Gastroesophageal sphincter (tissue), 4 donors: ENCODE measurements around the gene GALNT9. TPM values are rescaled to one million over a fixed set of nuclear protein-coding genes. Genes with fewer than 3 reads are reported as not detected.
"Not testable (repeated sequence)": the region's sequence is repeated elsewhere in the genome, so short reads cannot be mapped to it uniquely, and the experiment has no call there.

ENCODE experiments used
- ATAC-seq: fragments of 150-250 bp; one replicate; pipeline ENCODE4 v1.9.1; 2016; ENCODE audit warnings: mild to moderate bottlenecking, moderate library complexity
- H3K27ac ChIP-seq, 4 donors: fragments of 200-600 bp; sonication (generic) in 3 of 4; 1 replicate in 3 of 4; 2 replicates in 1 of 4; pipeline ENCODE4 v1.5.1; 2016 to 2019
- H3K27me3 ChIP-seq: fragments of 200-600 bp; sonication (generic); one replicate; pipeline ENCODE4 v1.5.1; 2019
- H3K36me3 ChIP-seq, 2 donors: fragments of 200-600 bp; sonication (generic); one replicate each; pipeline ENCODE4 v1.5.1; 2019; ENCODE audit warnings: control low read depth in 1 of 2
- H3K4me1 ChIP-seq, 3 donors: fragments of 200-600 bp; sonication (generic); 1 replicate in 2 of 3; 2 replicates in 1 of 3; pipeline ENCODE4 v1.5.1; 2016 to 2019; ENCODE audit warnings: control low read depth in 2 of 3
- H3K4me3 ChIP-seq, 2 donors: fragments of 200-600 bp; sonication (generic); one replicate each; pipeline ENCODE4 v1.5.1; 2019; ENCODE audit warnings: mild to moderate bottlenecking in 1 of 2, moderate library complexity in 1 of 2
- H3K9me3 ChIP-seq, 3 donors: fragments of 200-600 bp; sonication (generic); one replicate each; pipeline ENCODE4 v1.5.1; 2017 to 2019; ENCODE audit warnings: control low read depth in 2 of 3
- EP300 ChIP-seq: sonication (generic); formaldehyde crosslinking; IDR thresholded peaks from one replicate; pipeline ENCODE4 v1.6.1; 2017; ENCODE audit warnings: antibody characterized with exemption, mild to moderate bottlenecking
- POLR2A ChIP-seq, 2 donors: fragments of 450-650 bp; IDR thresholded peaks; one replicate each; pipeline ENCODE4 v1.6.1; 2017; ENCODE audit warnings: antibody characterized with exemption in 2 of 2, mild to moderate bottlenecking in 2 of 2, moderate library complexity in 1 of 2
- POLR2AphosphoS5 ChIP-seq: sonication (generic); formaldehyde crosslinking; IDR thresholded peaks from one replicate; pipeline ENCODE4 v1.6.1; 2017; ENCODE audit warnings: antibody characterized with exemption
- WGBS, 2 donors: methylation state at CpG; one replicate each; pipeline ENCODE4 v1.1.5; 2018; ENCODE audit warnings: low coverage in 1 of 2; 5-methylcytosine and 5-hydroxymethylcytosine counted together
- total RNA-seq, 4 donors: library from RNA; depleted of rRNA; stranded (reverse); fragments of >200 nt; gene quantifications; one replicate each; pipeline ENCODE4 v1.1.0, GENCODE V29; 2016
- TF ChIP-seq, protein P1 (sequence below), 4 experiments: fragments of 200-600 bp in 2 of 4; fragments of 450-650 bp in 2 of 4; sonication (generic) in 1 of 4; IDR thresholded peaks; one replicate each; pipeline ENCODE4 v1.5.1; 2017 to 2019; ENCODE audit warnings: antibody characterized with exemption in 4 of 4, mild to moderate bottlenecking in 2 of 4, moderate library complexity in 2 of 4

Gene GALNT9
- total RNA-seq, 4 donors from 2014 or later, result 2.0 TPM; not detected in 3

DNA sequence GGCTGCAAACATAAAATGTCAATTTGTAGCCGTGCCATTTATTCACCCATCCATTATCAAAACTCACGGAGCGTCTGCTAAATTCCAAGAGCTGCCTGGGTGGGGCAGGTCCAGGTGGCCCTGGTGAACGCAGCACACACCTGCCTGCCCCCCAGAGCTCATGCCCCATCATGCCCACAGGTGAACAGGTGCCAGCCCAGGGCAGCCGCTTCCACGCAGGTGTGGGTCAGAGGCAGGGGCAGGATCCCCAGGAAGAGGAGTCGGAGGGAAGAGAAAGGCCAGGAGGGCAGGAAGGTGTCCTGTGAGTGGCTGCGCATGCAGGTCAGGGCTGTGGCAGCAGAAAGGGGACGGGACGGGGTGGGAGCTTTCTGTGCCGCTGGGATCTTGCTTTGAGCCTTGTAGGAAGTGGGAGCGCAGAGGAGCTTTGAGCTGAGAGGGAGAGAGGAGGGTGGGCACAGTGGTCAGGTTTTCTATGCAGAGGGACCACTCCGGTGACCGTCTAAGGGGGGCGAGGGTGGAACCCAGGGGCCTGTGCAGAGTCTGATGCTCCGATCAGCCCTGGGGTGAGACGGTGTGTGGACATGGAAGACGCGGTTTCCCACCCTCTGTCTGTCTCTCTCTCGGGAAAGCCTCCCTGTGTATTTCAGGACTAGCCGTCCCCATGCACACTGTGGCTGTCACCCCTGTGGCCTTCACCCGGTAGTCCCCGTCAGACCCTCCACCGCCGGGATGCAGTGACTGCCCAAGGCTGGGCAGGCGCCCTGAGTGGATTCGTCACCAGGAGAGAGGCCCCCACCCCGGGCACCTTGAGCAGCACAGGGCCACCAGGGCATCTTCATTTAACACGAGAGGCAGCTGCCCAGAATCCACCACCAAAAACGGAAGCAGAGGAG, 26.7 kb downstream of the GALNT9 start:
- H3K4me1 ChIP-seq, result no peaks in the 10 kb centered on the region
- H3K9me3 ChIP-seq, result no peaks in the 10 kb centered on the region
- 47 to 67% methylated on average over 8 to 9 of the region's 30 CpGs for WGBS, 2 donors
- ATAC-seq, result no peak
- H3K27me3 ChIP-seq, result peaks cover 68% of the 10 kb centered on the region
- TF ChIP-seq POLR2AphosphoS5 (no peak), EP300 (no peak), POLR2A (IDR thresholded peaks at IDR 0.05) (no peak)
- TF ChIP-seq, protein P1, sequence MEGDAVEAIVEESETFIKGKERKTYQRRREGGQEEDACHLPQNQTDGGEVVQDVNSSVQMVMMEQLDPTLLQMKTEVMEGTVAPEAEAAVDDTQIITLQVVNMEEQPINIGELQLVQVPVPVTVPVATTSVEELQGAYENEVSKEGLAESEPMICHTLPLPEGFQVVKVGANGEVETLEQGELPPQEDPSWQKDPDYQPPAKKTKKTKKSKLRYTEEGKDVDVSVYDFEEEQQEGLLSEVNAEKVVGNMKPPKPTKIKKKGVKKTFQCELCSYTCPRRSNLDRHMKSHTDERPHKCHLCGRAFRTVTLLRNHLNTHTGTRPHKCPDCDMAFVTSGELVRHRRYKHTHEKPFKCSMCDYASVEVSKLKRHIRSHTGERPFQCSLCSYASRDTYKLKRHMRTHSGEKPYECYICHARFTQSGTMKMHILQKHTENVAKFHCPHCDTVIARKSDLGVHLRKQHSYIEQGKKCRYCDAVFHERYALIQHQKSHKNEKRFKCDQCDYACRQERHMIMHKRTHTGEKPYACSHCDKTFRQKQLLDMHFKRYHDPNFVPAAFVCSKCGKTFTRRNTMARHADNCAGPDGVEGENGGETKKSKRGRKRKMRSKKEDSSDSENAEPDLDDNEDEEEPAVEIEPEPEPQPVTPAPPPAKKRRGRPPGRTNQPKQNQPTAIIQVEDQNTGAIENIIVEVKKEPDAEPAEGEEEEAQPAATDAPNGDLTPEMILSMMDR (IDR thresholded peaks at IDR 0.05), result no peak
- no peak overlapping the region for H3K4me3 ChIP-seq
- H3K36me3 ChIP-seq, result no peaks in the 10 kb centered on the region
- H3K27ac ChIP-seq, result no peak overlapping the region

DNA sequence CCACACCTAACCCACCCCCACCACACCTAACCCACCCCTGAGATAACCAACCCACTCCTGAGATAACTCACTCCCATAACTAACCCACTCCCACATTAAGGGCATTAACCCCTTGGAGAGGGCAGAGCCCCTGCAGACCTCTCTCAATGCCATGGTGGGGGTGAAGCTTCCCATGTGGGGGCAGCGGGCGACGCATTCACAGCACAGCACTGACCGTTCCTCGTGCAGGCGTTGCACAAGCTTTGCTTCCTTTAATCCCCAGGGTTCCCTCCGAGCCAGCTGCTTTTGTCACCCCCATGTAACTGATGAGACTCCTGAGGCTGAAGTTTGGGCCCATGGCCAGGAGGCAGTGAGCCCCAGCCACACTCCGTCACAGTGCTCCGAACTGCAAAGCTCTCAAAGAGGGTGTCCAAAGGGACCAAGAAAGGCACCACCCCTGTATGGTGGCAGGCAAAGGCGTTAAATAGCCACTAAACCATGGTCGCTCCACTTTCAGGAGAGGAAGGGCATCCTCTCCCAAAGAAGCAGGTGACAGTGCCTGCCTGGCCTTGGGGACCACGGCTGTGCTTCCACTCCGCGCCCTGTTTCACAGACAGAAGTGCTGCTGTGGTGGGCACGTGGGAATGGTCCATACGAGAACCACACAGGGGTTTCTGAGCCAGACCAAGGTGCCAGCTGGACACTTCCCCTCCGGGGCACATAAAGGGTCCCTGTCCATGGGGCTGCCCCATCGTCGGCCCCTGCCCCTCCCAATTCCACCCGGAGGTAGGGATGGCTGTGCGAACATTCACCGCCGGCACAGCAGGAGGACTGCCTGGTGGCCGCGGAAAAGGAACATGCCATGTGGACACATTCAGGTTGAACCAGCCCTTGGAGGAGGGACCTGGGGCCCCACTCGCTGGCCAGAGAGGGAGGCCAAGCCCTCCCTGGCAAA, 28.3 kb downstream of the GALNT9 start:
- ATAC-seq, result no peak
- H3K27me3 ChIP-seq, result peaks cover 71% of the 10 kb centered on the region
- TF ChIP-seq, protein P1 (IDR thresholded peaks at IDR 0.05), result no peak
- no peak for TF ChIP-seq EP300
- no peak for TF ChIP-seq POLR2AphosphoS5
- no peak for TF ChIP-seq POLR2A (IDR thresholded peaks at IDR 0.05)
- H3K4me1 ChIP-seq, result no peaks in the 10 kb centered on the region
- no peaks in the 10 kb centered on the region for H3K9me3 ChIP-seq
- no peak overlapping the region for H3K27ac ChIP-seq
- 80% methylated on average over 1 of the region's 26 CpGs; no CpG with 5 or more reads in 1 of the 2 donors for WGBS, 2 donors
- no peaks in the 10 kb centered on the region for H3K36me3 ChIP-seq
- no peak overlapping the region for H3K4me3 ChIP-seq

DNA sequence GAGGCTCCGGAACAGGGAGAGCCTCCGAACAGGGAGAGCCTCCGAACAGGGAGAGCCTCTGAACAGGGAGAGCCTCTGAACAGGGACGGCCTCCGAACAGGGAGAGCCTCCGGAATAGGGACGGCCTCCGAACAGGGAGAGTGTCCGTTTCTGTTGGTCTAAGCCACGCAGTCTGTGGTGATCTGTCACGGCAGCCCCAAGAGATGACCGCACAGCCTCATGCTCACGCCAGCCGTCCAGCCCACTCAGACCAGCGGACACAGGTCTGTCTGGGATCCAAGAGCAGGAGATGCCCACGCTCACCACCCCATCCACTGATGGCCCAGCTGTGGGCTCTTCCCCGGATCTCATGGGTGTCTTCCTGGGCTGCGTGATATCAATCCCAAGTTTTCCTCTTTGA, 33.3 kb downstream of the GALNT9 start:
- WGBS, 2 donors, result 78 to 90% methylated on average over 4 to 8 of the region's 18 CpGs
- TF ChIP-seq POLR2A (IDR thresholded peaks at IDR 0.05), result no peak
- no peak for TF ChIP-seq POLR2AphosphoS5
- no peak for TF ChIP-seq EP300
- TF ChIP-seq, protein P1 (IDR thresholded peaks at IDR 0.05), result no peak
- Histone ChIP-seq H3K27ac (no peak overlapping the region), H3K36me3 (no peaks in the 10 kb centered on the region), H3K4me1 (no peaks in the 10 kb centered on the region), H3K4me3 (no peak overlapping the region), H3K9me3 (no peaks in the 10 kb centered on the region), H3K27me3 (peaks cover 79% of the 10 kb centered on the region)
- no peak for ATAC-seq

DNA sequence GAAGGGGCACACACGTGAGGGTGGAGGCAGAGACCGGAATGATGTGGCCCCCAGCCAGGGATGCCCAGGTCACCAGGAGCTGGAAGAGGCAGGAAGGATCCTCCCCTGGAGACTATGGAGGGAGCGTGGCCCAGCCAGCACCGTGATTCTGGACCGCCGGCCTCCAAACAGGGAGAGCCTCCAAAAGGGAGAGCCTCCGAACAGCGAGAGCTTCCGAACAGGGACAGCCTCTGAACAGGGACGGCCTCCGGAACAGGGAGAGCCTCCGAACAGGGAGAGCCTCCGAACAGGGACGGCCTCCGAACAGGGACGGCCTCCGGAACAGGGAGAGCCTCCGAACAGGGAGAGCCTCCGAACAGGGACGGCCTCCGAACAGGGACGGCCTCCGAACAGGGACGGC, 33.8 kb downstream of the GALNT9 start:
- WGBS, 2 donors, result 90 to 100% methylated on average over 1 to 2 of the region's 24 CpGs
- peaks cover 74% of the 10 kb centered on the region for H3K27me3 ChIP-seq
- H3K36me3 ChIP-seq, result not testable (repeated sequence)

DNA sequence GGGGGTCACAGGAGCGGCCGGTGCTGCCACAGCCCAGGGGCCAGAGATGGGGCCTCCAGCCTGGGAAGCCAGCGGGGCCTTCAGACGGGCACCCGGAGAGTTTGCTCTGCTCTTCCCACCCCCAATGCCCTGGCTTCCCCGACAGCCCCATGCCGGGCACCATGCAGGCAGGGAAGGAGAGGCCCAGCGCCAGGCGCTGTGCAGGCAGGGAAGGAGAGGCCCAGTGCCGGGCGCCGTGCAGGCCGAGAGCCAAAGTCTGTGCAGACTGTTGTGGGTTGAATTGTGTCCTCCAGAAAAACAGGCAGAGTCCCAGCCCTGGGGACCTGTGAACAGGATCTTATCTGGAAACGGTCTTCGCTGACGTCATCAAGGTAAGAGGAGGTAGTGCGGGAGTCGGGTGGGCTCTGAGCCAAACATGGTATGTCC, 34.3 kb downstream of the GALNT9 start:
- TF ChIP-seq POLR2AphosphoS5, result no peak
- TF ChIP-seq, protein P1 (IDR thresholded peaks at IDR 0.05), result no peak
- no peak for TF ChIP-seq EP300
- TF ChIP-seq POLR2A (IDR thresholded peaks at IDR 0.05), result no peak
- no peak for ATAC-seq

More for the DNA sequence above, 33.8 kb downstream of the GALNT9 start:
- H3K4me1 ChIP-seq, H3K4me3 ChIP-seq, H3K9me3 ChIP-seq, ATAC-seq, H3K27ac ChIP-seq: not testable (repeated sequence)

More for the DNA sequence above, 34.3 kb downstream of the GALNT9 start:
- Histone ChIP-seq H3K4me1 (no peaks in the 10 kb centered on the region), H3K9me3 (no peaks in the 10 kb centered on the region), H3K36me3 (no peaks in the 10 kb centered on the region), H3K27ac (no peak overlapping the region), H3K4me3 (no peak overlapping the region), H3K27me3 (peaks cover 74% of the 10 kb centered on the region)
- WGBS, 2 donors, result 73 to 100% methylated on average over 1 to 4 of the region's 18 CpGs
